HG02970 (cell line): ENCODE data around the gene ARPC3.
"Not testable (repeated sequence)": the region's sequence is repeated elsewhere in the genome, so short reads cannot be mapped to it uniquely, and the experiment has no call there.

ENCODE experiments used
- ATAC-seq: cut with Tn5 transposase; IDR thresholded peaks from one replicate; pipeline ENCODE4 v1.9.1; 2021; ENCODE audit warnings: mild to moderate bottlenecking, moderate library complexity, moderate number of reproducible peaks; ENCODE audit not compliant: unreplicated experiment, low FRiP score

The ARPC3 gene

DNA sequence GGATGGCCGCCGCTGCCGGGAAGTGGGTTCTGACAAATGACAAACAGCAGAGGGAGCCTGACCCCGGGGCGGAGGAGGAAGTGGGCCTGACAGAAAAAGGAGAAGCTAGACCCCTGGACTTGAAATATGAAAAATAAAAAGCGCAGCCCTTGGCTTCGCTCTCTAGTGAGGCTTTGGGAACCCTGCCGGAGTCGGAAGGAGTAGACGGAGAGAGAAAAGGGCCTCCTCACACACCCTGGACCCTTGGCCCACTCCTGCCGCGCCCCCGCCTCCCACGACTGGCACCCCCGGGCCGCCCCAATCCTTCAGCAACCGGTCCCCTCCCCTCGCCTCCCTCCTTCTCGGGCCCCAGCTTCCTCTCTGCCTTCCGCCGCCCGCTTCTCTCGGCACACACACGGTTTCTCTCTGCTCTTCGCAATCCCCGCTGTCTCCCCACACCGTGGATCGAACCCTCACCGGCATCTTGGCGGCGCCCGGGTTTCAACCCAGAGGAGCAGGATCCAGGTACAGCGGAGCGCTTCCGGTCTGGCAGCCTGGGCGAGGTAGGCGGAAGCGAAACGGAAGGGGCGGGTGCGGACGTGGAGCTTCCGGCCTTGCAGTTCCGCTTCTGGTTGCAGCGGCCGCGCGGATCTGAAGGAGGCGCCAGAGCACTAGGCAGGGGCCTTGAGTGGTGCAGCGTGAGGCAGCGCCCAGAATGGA lies at the start of gene ARPC3:
Gene ARPC3, minus strand, starts transcription at position 539 of the 699 bp plus-strand sequence. Its CDS starts 77 bp downstream, at position 462.
- peak; percentile 93 for ATAC-seq

DNA sequence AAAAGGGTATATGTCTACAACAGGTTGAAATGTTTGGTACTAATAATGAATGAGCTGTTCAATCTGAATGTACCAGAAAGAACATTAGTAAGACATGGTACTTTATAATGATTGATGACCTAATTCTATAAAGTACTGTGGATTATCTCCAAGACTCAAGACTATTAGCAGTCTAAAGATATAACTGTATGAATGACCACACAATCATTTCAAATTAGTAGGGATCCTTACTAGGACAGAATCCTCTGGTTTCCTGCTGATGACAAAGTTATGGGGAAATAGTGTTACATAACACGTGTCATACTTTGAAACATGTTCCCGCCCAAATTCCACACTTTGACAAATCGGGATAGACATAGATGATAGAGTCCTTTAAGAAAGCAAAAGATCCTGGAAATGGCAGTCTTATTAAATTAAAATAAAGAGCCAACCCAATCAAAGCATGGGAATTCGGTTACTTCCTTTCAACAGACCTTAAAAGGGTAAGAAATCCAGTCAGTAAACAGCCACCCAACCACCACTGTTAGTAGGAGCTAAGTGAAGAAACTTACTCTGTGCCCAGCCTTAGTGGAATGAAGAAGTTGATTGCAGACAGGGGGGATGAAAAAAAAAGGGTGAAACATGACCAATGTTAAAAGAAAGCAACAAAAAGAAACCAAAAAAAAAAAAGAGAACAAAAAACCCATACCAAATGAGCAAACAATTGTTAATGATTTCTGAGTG lies 49.0 kb upstream of the ARPC3 start:
- no peak for ATAC-seq

DNA sequence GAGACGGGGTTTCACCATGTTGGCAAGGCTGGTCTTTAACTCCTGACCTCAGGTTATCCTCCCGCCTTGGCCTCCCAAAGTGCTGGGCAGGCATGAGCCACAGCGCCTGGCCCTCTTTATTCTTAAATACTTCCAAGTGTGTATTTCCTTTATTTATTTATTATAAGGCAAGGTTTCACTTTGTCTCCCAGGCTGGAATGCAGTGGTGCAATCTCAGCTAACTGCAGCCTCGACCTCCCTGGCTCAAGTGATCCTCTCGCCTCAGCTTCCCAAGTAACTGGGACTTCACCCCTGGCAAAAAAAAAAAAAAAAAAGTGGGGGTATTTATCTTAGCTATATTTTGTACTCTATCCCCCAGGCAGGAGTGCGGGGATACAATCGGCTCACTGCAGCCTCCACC lies 25.3 kb upstream of the ARPC3 start:
- no peak for ATAC-seq

DNA sequence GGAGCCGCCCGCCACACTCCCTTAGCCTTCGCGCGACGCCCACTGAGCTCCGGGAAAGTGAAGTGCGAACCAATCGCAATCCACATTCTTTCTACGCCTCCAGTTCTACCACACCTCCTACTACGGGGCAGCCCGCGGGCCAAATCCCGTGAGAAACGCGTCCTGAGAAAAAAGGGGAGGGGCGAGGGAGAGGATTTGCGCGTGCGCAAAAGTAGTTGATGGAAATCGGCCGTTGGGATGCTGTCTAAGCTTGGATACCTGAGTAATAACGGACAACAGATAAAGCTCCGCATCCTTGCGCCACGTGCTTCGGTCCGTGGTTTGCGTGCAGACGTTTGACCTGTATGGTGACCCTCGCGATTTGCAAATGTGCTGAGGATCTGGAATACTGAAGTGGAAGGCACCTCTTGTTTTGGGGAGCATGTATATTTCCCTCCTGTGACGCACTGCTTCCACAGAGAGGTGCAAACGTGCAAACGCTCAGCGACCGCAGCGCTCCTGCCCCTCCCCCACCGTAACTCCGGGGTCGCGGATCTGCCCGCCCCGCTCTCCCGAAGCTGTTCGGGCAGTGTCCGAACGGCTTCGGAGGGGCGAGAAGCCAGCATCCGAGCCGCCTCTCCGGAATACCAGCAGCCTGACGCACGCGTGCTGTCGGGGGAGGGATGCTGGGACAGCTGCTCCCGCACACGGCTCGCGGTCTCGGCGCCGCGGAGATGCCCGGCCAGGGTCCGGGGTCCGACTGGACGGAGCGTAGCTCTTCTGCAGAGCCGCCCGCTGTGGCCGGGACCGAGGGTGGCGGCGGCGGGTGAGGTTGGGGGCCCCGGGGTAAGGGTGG lies 18.3 kb upstream of the ARPC3 start, which contains the start of the genes FAM216A and GPN3:
Gene FAM216A, plus strand, starts transcription at position 632 of the 835 bp plus-strand sequence. Its CDS starts 31 bp downstream, at position 663.
Gene GPN3, minus strand, starts transcription at position 44 of the 835 bp plus-strand sequence. CDS start 54 bp downstream, outside the sequence.
- ATAC-seq: peak; percentile 77

DNA sequence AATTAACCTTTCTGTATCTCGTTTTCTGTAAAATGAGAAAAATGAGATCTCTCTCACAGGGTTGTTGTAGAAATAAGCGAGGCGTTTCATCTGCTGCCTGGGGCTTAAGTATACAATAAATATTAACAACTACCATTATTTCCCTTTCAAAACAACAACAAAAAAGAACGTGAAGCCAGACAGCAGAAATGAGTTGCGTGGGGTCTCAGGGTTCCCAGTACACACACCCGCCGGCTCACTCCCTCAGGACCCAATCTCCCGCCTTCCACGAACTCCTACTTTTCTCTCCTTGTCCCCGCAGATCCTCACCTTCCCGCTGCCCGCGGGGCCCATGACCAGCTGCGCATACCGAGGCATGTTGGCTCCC lies 17.7 kb upstream of the ARPC3 start:
- ATAC-seq: no peak

DNA sequence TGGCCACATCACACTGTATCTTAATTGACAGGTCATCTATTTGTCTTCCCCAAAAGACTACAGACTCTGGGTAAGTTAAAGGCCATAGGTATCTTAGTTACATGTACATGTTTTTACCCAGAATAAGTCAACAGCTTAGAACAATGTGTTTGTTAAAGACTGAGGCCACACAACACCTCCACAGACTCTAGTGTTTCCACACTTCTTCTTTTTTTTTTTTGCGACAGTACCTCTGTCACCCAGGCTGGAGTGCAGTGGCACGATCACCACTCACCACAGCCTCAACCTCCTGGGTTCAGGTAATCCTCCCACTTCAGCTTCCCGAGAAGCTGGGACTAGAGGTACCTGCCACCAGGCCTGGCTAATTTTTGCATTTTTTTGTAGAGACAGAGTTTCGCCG lies 16.7 kb upstream of the ARPC3 start:
- ATAC-seq: no peak

DNA sequence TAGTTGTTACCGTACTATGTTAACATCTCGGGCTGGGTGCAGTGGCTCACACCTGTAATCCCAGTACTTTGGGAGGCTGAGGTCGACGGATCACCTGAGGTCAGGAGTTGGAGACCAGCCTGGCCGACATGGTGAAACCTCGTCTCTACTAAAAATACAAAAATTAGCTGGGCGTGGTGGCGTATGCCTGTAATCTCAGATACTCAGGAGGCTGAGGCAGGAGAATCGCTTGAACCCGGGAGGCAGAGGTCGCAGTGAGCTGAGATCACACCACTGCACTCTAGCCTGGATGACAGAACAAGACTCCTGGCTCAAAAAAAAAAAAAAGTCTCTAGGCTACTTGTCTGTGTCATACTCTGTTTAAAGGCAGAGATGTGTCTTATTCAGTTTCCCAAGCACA lies 15.6 kb upstream of the ARPC3 start:
- not testable (repeated sequence) for ATAC-seq

DNA sequence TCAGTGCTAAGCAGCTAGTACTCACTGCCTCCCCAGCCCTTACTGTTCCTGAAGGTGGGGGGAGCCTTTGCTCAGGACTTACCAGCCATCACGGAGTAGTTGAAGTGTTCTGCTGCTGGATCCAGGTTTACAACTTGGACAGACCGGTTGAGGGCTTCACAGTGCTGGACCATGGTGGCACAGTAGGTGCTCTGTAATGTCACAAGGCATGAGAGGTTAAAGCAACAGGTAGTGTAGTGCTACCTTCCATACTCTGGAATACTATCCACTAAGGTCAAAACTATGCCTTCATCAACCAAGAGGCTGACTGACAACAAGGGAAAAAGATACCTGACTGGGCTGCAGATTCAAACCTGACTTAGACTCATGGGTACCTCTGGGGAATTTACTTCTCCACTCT lies 14.9 kb upstream of the ARPC3 start:
- no peak for ATAC-seq

DNA sequence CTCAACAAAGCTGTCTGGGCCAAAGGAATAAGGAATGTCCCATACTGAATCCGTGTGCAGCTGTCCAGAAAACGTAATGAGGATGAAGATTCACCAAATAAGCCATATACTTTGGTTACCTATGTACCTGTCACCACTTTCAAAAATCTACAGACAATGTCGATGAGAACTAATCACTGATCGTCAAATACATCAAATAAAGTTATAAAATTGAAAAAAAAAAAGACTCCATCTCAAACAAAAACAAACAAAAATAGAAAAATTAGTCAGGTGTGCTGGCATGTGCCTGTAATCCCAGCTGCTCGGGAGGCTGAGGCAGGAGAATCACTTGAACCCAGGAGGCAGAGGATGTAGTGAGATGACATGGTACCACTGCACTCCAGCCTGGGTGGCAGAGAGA lies 11.1 kb upstream of the ARPC3 start:
- ATAC-seq: not testable (repeated sequence)

DNA sequence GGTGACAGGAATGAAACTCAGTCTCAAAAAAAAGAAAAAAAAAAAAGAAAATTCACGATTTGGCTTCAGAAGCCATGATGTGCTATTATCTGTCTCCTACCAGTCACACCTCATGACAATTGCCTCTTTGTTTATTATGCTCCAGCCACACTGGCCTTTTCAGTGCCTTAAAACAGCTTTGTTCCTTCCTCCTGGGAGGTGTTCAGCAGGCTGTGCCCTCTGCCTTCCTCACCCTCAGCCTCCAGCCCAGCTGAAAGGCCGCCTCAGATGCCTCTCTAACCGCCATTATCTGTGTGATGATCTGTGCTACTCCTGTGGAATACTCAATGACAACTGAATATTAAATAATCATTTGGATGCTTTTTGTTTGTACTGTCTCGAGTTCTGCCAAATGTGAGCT lies 8.6 kb upstream of the ARPC3 start:
- no peak for ATAC-seq

DNA sequence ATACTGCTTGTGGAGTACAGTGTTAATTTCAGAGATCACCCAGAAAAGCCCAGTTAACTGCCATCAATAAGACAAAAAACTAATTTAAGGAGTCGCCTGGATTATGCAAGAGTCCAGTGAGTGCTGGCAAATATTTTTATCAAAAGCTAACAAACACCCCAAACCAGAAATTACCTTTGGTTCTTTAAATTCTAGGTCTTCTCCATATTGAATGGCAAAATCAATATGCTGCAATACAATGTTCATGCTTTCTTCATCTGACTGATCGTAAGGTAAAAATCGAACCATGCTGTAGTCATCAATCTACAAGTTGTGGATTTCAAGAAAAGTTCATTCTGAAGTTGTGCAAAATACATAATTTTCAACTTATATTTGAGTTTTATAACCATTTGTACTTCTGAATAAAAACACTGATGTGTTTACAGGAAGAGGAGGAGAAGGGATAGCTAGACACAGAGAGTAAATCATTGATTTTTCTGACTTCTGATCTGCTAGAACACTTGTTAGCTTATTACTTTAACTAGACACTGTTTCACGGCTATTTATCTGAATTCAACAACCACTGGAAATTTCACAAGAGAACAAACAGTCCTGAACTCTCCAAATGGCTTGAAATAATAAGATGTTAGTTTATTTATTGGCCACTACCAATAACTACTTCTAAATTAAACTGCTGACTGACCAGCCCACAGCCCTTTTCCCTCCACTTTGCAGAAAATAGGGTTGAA lies 3.6 kb upstream of the ARPC3 start:
- no peak for ATAC-seq

DNA sequence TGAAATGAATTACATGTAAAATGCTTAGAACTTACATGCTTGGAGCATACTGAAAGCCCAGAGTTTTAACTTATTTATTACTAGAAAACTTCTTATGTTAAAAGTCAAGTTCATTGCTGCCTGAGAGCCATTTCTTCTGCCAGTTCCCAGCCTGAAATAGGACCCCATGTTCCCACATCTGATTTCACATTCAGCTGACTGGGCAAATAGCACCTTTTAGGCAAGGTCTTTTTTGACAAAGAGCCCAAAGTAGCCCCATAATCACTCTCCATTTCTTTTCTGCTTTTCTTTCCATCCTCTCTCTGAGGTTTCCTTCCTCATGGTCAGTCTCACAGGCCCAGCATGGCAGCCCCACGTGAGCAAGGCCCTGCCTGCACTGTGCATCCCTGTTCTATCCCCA lies 1.1 kb upstream of the ARPC3 start:
- no peak for ATAC-seq

DNA sequence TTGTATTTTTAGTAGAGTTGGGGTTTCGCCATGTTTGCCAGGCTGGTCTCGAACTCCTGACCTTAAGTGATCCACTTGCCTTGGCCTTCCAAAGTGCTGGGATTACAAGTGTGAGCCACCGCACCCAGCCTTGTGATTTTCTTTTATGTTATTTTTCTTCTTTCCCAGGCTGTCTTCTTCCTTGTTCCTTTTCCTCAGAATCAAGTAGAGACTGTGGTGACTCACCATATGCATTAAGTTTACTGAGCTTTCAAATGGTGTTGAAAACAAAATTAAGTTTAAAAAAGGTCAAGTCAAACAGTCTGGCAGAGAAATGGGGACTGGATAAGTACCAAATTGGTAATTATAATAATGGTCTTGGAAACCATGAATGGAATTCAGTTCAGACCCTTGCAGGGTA lies 5.7 kb downstream of the ARPC3 start:
- no peak for ATAC-seq

DNA sequence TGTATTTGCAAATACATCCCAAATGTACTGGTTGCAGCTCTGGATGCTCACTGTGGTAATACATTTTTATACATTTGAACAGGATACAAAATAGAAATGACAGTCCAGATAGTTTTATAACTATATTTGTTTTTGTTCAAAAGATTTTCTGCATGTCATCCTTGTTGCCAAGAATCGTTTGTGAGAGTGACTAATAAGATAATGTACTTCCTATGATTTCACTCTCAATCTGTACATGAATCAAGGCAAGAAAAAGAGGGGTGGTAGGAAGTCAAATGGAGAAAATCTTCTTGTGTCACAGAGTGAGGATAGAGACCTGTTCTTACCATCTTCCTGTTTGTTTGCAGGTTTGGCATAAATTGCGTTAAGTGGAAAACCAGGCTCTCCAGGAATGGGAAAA lies 13.9 kb downstream of the ARPC3 start:
- ATAC-seq: no peak

DNA sequence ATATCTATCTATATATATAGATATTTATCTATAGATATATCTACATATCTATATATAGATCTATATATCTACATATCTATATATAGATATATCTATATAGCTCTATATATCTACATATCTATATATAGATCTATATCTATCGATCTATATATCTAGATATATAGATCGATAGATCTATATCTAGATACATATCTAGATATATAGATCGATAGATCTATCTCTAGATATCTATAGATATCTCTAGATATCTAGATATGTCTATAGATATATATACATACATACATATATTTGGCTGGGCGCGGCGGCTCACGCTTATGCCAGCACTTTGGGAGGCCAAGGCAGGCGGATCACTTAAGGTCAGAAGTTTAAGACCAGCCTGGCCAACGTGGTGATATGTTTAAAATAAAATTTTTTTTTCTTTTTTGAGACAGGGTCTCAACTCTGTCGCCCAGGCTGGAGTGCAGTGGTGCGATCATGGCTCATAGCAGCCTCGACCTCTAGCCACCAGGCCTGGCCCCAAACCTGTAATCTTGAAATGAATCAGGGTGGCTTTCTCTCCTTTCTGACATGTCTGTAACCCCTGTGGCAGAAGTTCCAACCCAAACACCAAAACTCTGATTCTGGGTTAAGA lies 18.1 kb downstream of the ARPC3 start:
- no peak for ATAC-seq

DNA sequence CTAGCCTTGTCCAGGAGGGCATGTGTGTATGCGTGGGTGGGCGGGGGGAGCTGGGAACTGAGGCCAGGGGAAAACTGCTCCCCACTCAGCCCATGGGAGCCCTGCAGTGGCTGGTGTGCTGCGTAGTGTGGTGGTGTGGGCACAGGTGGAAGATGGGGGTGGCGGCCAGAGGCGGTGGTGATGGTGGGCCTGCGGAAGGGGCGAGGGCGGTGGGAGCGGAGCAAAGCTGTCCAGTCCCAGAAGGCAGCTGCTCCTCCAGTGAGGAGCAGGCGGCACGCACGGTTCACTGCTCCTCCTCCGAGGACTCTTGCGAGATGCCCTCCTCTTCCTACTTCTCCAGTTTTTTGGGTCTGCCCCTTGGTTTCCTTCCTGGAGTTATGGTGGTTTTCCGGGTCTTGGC lies 20.5 kb downstream of the ARPC3 start:
- ATAC-seq: not testable (repeated sequence)

DNA sequence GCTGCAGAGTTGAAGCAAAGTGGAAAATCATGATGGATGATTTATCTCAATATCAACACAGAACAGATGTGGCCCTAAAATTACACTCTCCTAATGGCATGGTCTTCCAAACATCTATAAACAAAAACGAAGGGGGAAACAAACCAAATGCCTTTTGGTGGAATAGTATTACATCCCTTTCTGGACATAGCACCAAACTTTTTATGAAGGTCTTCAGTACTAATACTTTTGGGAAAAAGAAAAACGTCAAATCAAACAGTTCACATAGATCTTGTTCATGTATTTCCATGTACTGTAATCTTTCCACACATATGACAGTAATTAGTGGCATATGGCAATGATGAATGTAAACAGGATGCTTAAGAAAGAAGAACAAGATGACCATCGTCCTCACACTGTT lies 23.7 kb downstream of the ARPC3 start:
- ATAC-seq: no peak

DNA sequence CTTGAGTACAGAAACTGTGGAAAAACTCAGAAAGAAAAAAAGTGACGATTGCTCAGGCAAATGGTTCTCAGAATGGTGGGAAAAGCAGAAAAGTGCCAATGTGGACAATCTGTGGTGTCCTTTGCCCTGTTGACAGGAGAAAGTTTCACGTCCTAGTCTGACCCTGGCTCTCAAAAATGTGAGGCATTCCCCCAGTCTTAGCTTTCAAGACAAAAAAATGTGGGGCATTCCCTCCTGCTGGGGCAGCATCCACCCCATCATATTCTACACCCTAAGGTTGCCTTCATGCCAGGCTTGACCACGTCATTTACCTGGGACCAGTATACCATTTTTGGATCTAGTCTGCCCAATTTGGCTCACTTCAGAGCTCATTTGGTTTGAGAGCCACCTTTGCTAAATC lies 25.9 kb downstream of the ARPC3 start:
- no peak for ATAC-seq

DNA sequence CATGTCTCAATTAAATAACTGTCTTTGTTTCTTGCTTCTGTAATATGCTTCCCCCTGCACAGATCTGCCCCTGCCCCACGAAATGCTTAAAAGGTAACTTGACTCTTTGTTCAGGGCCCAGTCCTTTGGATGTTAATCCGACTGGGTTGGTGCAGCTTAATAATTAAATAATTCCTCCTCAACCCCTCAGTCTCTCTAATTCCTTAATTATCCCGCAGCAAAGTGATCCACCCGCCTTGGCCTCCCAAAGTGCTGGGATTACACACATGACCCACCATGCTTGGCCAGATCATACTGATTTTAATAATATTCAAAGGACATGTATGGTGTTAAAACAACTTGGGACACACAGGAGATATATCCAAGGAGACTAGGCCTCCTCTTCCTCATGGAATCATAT lies 28.4 kb downstream of the ARPC3 start:
- no peak for ATAC-seq

DNA sequence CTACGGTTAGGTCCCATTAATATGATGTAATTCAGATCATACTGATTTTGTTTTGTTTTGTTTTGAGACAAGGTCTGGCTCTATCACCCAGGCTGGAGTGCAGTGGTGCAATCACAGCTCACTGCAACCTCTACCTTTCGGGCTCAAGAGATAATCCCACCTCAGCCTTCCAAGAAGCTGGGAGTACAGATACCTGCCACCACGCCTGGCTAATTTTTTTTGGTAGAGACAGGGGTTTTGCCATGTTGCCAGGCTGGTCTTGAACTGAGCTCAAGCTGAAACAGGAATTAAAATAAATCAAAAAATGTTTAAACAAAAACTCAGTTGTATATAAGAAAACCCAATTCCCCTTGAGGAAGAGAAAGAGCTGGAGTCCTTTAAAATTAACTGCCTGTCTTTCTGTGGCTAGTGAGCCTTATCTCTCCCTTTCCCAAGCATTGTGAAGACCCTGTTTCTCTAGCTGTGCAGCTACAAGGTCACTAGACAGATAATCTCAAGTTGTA lies 28.9 kb downstream of the ARPC3 start:
- ATAC-seq: no peak
